ENCODE measurements around the gene ZNF669.

- TF ChIP-seq CTCF (IDR thresholded peaks at IDR 0.05) (no peak), POLR2A (IDR thresholded peaks at IDR 0.05) (no peak)
These were observed 18.8 kb downstream of the ZNF669 start for GRCh38 chr1:247085310-247085709.

Measured in testis (tissue), 2 donors.